Adrenal gland (tissue), 12 donors: ENCODE measurements around the gene GRM4. TPM values are rescaled to one million over a fixed set of nuclear protein-coding genes. Genes with fewer than 3 reads are reported as not detected.

Experiments used
- DNase-seq, 7 donors: peaks; one replicate each; pipeline ENCODE4 v3.0.0-alpha.2; 2019 to 2020
- H3K27ac ChIP-seq, 5 donors: fragments of 200-600 bp; sonication (generic) in 4 of 5; 1 replicate in 3 of 5; 2 replicates in 2 of 5; pipeline versions ENCODE4 v1.5.1 to v1.8.0; 2016 to 2020; ENCODE audit warnings: mild to moderate bottlenecking in 1 of 5
- H3K27me3 ChIP-seq: fragments of 200-600 bp; 2 replicates; pipeline ENCODE4 v1.8.0; 2021
- H3K36me3 ChIP-seq, 2 donors: fragments of 200-600 bp; replicated peaks in 1 of 2; 1 replicate in 1 of 2; 2 replicates in 1 of 2; pipeline versions ENCODE4 v1.5.1 to v1.8.0; 2018 to 2022
- H3K4me1 ChIP-seq, 2 donors: fragments of 200-600 bp; replicated peaks in 1 of 2; 1 replicate in 1 of 2; 2 replicates in 1 of 2; pipeline versions ENCODE4 v1.5.1 to v1.8.0; 2018 to 2021
- H3K4me3 ChIP-seq, 4 donors: fragments of 200-600 bp; sonication (generic) in 3 of 4; one replicate each; pipeline ENCODE4 v1.5.1; 2016 to 2018
- H3K9me3 ChIP-seq, 3 donors: fragments of 200-600 bp; sonication (generic) in 1 of 3; replicated peaks in 1 of 3; 1 replicate in 2 of 3; 2 replicates in 1 of 3; pipeline versions ENCODE4 v1.5.1 to v1.8.0; 2016 to 2021
- POLR2A ChIP-seq, 2 donors: fragments of 450-650 bp; IDR thresholded peaks; one replicate each; pipeline ENCODE4 v1.6.1; 2017; ENCODE audit warnings: antibody characterized with exemption in 2 of 2, mild to moderate bottlenecking in 2 of 2, moderate library complexity in 1 of 2
- WGBS, 4 donors: extraction: QIAGEN DNeasy Blood & Tissue Kit in 2 of 4; methylation state at CpG; one replicate each; pipeline versions ENCODE4 v1.1.5 to v1.1.7; 2013 to 2017; 5-methylcytosine and 5-hydroxymethylcytosine counted together
- intact Hi-C, 2 donors: fragments of 100-400 bp; cut with DNase I; formaldehyde crosslinking; loops; one replicate each; pipeline versions ENCODE4 v1.14.1 to v1.15.0; 2022 to 2023
- polyA plus RNA-seq, 3 donors: library from polyadenylated mRNA; stranded (reverse); fragments of 200-250 nt in 2 of 3; fragments of 350-450 nt in 1 of 3; fragmentation: Illumina TruSeq in 1 of 3; extraction: RNeasy Lipid Tissue Mini Kit (QIAGEN cat#74804) in 1 of 3; gene quantifications; one replicate each; pipeline ENCODE4 v1.2.3, GENCODE V29; 2013 to 2014
- total RNA-seq, 9 donors: library from RNA; depleted of rRNA in 4 of 9; stranded (reverse); fragments of >200 nt in 4 of 9; fragments of 120-200 nt in 1 of 9; fragmentation: NEBNext Ultra II Directional in 1 of 9; extraction: Animal tissue kit (Norgen Biotek cat#: 25700) in 1 of 9; gene quantifications; one replicate each; pipeline versions ENCODE4 v1.1.0 to v1.2.4, GENCODE V29; 2013 to 2023
- TF ChIP-seq, protein P1 (sequence below), 6 experiments: fragments of 450-650 bp in 4 of 6; fragments of 200-600 bp in 2 of 6; sonication (generic) in 1 of 6; IDR thresholded peaks; 1 replicate in 5 of 6; 2 replicates in 1 of 6; pipeline versions ENCODE4 v1.5.1 to v1.8.0; 2016 to 2021; ENCODE audit warnings: antibody characterized with exemption in 6 of 6, mild to moderate bottlenecking in 2 of 6, moderate library complexity in 1 of 6
- donor health status: healthy with polysubstance abuse.
- donor health status: Bipolar disorder and iron deficiency.
- donor health status: DM: yes; HTN: yes; CAD: no.
- donor health status: DM: no; HTN: no; CAD: no.
- donor health status: DM: no; HTN: no; CAD: no.
- donor health status: DM: yes; HTN: yes; CAD: no.

The GRM4 gene
- total and polyA plus RNA-seq, 12 donors, result 0.06 TPM; not detected in 11

DNA sequence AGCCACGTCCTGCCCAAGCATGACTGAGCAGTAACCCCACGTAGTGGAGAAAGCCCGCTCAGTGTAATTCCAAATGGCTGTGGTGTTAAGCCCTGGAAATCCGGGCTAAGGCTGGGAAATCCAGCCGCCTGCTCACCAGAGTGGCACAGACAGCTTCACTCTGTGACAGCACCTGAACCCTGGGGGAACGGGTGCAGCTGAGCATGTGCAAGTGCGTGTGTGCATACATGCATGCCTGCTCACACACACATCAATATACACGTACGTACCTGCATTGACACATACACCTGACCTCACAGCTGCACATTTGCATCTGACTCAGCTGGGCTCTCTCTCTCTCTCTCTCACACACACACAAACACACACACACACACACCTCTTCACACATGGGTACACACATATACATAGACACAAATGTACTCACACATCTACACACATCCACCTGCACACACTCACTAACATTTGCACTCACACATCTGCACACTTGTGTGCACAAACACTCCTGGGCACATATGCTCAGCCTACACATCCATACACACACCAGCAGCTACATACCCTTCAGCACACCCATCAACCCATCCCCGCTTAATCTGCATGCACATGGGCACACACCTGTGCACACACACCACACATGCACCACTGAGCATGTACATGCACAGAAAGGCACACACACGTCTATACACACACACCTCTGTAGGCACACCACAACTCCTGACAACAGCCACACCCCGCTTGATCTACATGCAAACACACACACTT is 114.1 kb downstream of the GRM4 start:
- Histone ChIP-seq H3K4me1 (no peaks in the 10 kb centered on the region), H3K27ac (no peak overlapping the region), H3K9me3 (no peaks in the 10 kb centered on the region), H3K27me3 (no peaks in the 10 kb centered on the region), H3K36me3 (no peaks in the 10 kb centered on the region), H3K4me3 (no peak overlapping the region)
- TF ChIP-seq POLR2A (IDR thresholded peaks at IDR 0.05), result no peak
- TF ChIP-seq, protein P1, sequence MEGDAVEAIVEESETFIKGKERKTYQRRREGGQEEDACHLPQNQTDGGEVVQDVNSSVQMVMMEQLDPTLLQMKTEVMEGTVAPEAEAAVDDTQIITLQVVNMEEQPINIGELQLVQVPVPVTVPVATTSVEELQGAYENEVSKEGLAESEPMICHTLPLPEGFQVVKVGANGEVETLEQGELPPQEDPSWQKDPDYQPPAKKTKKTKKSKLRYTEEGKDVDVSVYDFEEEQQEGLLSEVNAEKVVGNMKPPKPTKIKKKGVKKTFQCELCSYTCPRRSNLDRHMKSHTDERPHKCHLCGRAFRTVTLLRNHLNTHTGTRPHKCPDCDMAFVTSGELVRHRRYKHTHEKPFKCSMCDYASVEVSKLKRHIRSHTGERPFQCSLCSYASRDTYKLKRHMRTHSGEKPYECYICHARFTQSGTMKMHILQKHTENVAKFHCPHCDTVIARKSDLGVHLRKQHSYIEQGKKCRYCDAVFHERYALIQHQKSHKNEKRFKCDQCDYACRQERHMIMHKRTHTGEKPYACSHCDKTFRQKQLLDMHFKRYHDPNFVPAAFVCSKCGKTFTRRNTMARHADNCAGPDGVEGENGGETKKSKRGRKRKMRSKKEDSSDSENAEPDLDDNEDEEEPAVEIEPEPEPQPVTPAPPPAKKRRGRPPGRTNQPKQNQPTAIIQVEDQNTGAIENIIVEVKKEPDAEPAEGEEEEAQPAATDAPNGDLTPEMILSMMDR (IDR thresholded peaks at IDR 0.05), result no peak
- no peak for DNase-seq
- intact Hi-C loops, result no loop called here
- WGBS, 4 donors, result 76 to 86% (median 81%) methylated on average over 9 to 12 of the region's 12 CpGs

DNA sequence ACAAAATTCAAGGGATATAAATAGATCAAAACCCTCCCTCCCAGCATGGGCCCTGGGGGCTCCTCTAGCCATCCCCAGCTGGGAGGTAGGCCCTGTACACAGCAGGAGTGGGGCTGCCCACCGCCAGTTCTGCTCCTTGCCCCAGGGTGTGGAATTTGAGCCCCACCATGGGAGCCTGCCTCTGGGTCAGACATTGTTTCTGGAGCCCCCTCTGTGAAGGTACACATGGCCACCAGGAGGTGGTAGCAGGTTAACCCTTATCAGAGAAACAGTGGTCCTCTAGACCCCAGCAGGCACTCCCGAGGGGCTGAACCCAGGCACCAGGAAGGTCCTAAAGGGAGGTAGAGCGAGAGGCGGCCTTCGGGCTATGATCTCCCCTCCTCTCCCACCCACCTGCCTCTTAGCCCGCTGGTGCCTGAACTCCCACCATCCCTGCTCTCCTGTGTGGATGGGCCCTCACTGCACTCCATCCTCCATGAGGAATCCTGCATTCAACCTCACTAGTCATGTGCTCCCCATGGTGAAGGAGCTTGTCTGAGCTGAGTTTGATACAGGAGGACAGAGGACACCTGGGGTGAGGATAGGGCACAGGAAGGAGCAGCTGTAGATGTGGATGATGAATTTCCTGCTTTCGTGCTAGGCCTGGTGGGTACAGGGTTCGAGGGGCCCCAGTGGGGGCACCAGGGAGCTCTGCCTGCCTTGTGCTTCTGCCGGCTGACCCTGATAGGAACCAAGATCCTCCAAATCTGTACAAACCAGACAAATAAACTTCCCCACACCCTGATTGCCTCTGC is 114.9 kb downstream of the GRM4 start:
- 79 to 89% (median 86%) methylated on average over 7 to 9 of the region's 9 CpGs for WGBS, 4 donors
- no peaks in the 10 kb centered on the region for H3K4me1 ChIP-seq
- TF ChIP-seq, protein P1 (IDR thresholded peaks at IDR 0.05), result no peak
- TF ChIP-seq POLR2A (IDR thresholded peaks at IDR 0.05), result no peak
- intact Hi-C loops, result no loop called here
- no peaks in the 10 kb centered on the region for H3K27me3 ChIP-seq
- H3K36me3 ChIP-seq, result no peaks in the 10 kb centered on the region
- H3K9me3 ChIP-seq, result no peaks in the 10 kb centered on the region
- H3K27ac ChIP-seq, result no peak overlapping the region
- no peak overlapping the region for H3K4me3 ChIP-seq
- no peak for DNase-seq

DNA sequence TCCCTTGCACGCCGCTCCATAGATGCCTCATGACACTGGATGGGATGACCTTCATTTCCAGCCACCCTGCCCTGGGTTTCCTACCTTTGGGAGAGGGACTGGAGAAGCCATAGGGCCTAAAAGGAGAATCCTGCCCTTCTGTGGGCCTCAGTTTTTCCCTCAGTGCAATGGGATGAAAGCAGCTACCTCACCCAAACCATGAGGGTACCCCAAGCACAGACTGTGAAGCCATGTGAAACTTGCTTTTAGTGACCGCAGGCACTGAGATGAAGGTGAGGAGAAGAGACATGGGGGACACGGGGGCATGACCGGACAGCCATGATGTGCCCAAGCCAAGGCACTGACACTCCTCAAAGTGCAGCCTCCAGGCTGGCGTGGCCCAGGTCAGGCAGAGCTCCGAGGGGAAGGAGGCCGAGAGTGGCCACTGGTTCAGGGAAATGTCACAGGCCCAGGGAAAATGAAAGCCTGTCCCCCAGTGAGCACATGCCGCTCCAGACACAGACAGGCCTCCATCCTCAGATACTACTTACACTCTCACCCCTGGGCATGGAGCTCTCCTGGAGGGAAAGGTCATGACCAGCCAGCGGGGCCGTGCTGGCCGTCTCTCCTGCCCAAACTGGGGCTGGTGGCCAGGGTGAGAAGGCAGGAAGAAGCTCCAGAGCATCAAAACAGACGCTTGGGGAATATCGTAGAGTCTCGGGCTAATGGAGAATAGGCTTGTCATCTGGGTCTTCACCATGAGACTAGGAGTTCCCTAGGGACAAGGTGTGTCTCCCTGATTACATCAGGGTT is 116.2 kb downstream of the GRM4 start:
- H3K36me3 ChIP-seq, result no peaks in the 10 kb centered on the region
- 87 to 93% (median 91%) methylated on average over 12 to 15 of the region's 15 CpGs for WGBS, 4 donors
- no peak for TF ChIP-seq POLR2A (IDR thresholded peaks at IDR 0.05)
- TF ChIP-seq, protein P1 (IDR thresholded peaks at IDR 0.05), result no peak
- intact Hi-C loops, result loop anchor here (5.0 kb wide), 1 partner anchor 257 kb away; no protein-coding TSS in a partner anchor
- H3K27me3 ChIP-seq, result no peaks in the 10 kb centered on the region
- no peak overlapping the region for H3K27ac ChIP-seq
- no peak for DNase-seq
- H3K4me3 ChIP-seq, result no peak overlapping the region
- H3K9me3 ChIP-seq, result no peaks in the 10 kb centered on the region
- no peaks in the 10 kb centered on the region for H3K4me1 ChIP-seq
